Measurements from ENCODE around the gene NT5C1B.

NT5C1B gene

DNA sequence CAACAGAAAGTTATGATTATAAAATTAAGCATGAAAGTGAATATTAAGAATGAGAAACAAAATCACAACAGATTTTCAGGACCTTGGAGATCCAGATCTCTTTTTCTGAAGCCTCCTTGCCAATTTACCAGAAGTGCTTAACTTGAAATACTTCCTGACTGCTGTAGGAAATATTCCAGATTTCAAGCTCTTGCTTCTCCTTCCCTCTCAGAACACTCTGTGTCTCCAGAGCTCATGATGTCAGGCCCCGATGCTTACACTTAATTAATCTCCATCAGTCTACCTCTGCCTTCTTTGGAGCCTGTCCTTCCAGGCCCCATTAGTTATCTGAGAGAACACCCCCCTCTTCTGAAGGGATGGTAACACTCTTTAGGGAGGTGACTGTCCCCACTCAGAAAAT lies 20.7 kb upstream of the NT5C1B start:
- Histone ChIP-seq H4K20me1 (ENCODE audit: insufficient read depth, low read length, poor library complexity, severe bottlenecking) (no peaks in the 10 kb centered on the region), H3K4me2 (ENCODE audit: low read depth, low read length, poor library complexity, severe bottlenecking) (no peak overlapping the region), H3K9me2 (replicated peaks; ENCODE audit: low read depth, low read length) (no peaks in the 10 kb centered on the region), H3K79me2 (ENCODE audit: insufficient read depth, low read length) (no peaks in the 10 kb centered on the region), H3K9ac (ENCODE audit: low read depth, low read length, poor library complexity, severe bottlenecking) (no peak overlapping the region), H3K4me1 (ENCODE audit: insufficient read depth, low read length, poor library complexity, severe bottlenecking) (no peaks in the 10 kb centered on the region), H2AFZ (ENCODE audit: low read length) (no peak overlapping the region), H3K4me3 (ENCODE audit: low read length, poor library complexity, severe bottlenecking) (no peak overlapping the region), H3K9me3 (ENCODE audit: insufficient read depth, low read depth, low read length) (no peaks in the 10 kb centered on the region), H3F3A (ENCODE audit: low read depth) (no peaks in the 10 kb centered on the region), H3K27me3 (ENCODE audit: insufficient read depth, low read length, poor library complexity, severe bottlenecking) (no peaks in the 10 kb centered on the region), H3K36me3 (ENCODE audit: insufficient read depth, low read length) (no peaks in the 10 kb centered on the region)
- TF ChIP-seq CTCF (conservative IDR thresholded peaks at IDR 0.05; ENCODE audit: low read length) (no peak), EZH2phosphoT487 (IDR thresholded peaks at IDR 0.05; ENCODE audit: borderline replicate concordance) (no peak)

DNA sequence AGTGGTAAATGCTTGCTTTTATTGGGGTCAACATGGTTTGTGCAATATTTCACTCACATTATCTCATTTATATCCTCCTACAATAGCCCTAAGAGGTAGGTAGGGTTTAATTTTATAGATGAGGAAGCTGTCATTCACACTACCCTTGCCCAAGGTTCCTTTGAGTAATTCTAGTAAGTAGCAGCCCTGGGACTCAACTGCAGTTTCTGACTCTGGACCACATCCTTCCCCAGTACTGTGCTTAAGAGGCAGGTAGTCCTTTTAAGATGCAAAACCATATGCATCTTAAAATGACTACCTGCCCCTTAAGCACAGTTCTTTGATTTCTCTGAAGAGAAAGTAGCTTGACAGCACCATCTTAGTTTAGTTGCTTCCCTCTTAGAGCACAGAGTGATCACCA lies 15.7 kb upstream of the NT5C1B start:
- H3F3A ChIP-seq (ENCODE audit: low read depth): no peaks in the 10 kb centered on the region
- no peaks in the 10 kb centered on the region for H3K4me1 ChIP-seq (ENCODE audit: insufficient read depth, low read length, poor library complexity, severe bottlenecking)
- no peak overlapping the region for H2AFZ ChIP-seq (ENCODE audit: low read length)
- no peaks in the 10 kb centered on the region for H3K27me3 ChIP-seq (ENCODE audit: insufficient read depth, low read length, poor library complexity, severe bottlenecking)
- no peak overlapping the region for H3K9ac ChIP-seq (ENCODE audit: low read depth, low read length, poor library complexity, severe bottlenecking)
- no peak overlapping the region for H3K4me3 ChIP-seq (ENCODE audit: low read length, poor library complexity, severe bottlenecking)
- TF ChIP-seq EZH2phosphoT487 (IDR thresholded peaks at IDR 0.05; ENCODE audit: borderline replicate concordance): no peak
- TF ChIP-seq CTCF (conservative IDR thresholded peaks at IDR 0.05; ENCODE audit: low read length): no peak
- H3K9me3 ChIP-seq (ENCODE audit: insufficient read depth, low read depth, low read length): no peaks in the 10 kb centered on the region
- no peaks in the 10 kb centered on the region for H3K9me2 ChIP-seq (replicated peaks; ENCODE audit: low read depth, low read length)
- H3K36me3 ChIP-seq (ENCODE audit: insufficient read depth, low read length): no peaks in the 10 kb centered on the region
- no peaks in the 10 kb centered on the region for H3K79me2 ChIP-seq (ENCODE audit: insufficient read depth, low read length)
- H4K20me1 ChIP-seq (ENCODE audit: insufficient read depth, low read length, poor library complexity, severe bottlenecking): no peaks in the 10 kb centered on the region
- H3K4me2 ChIP-seq (ENCODE audit: low read depth, low read length, poor library complexity, severe bottlenecking): no peak overlapping the region

- TF ChIP-seq CTCF (conservative IDR thresholded peaks at IDR 0.05; ENCODE audit: low read length) (no peak), EZH2phosphoT487 (IDR thresholded peaks at IDR 0.05; ENCODE audit: borderline replicate concordance) (no peak)
- Histone ChIP-seq H3K79me2 (ENCODE audit: insufficient read depth, low read length) (no peaks in the 10 kb centered on the region), H3F3A (ENCODE audit: low read depth) (no peaks in the 10 kb centered on the region), H2AFZ (ENCODE audit: low read length) (no peak overlapping the region), H3K4me2 (ENCODE audit: low read depth, low read length, poor library complexity, severe bottlenecking) (no peak overlapping the region), H3K4me1 (ENCODE audit: insufficient read depth, low read length, poor library complexity, severe bottlenecking) (no peaks in the 10 kb centered on the region), H3K9me2 (replicated peaks; ENCODE audit: low read depth, low read length) (no peaks in the 10 kb centered on the region), H3K36me3 (ENCODE audit: insufficient read depth, low read length) (no peaks in the 10 kb centered on the region), H3K27me3 (ENCODE audit: insufficient read depth, low read length, poor library complexity, severe bottlenecking) (no peaks in the 10 kb centered on the region), H3K9ac (ENCODE audit: low read depth, low read length, poor library complexity, severe bottlenecking) (no peak overlapping the region), H4K20me1 (ENCODE audit: insufficient read depth, low read length, poor library complexity, severe bottlenecking) (no peaks in the 10 kb centered on the region), H3K9me3 (ENCODE audit: insufficient read depth, low read depth, low read length) (no peaks in the 10 kb centered on the region), H3K4me3 (ENCODE audit: low read length, poor library complexity, severe bottlenecking) (no peak overlapping the region)
These were observed 15.1 kb upstream of the NT5C1B start for GRCh38 chr2:18604531-18604885.
